ENCODE results near the gene FANCE. TPM values are rescaled to one million over a fixed set of nuclear protein-coding genes. Genes with fewer than 3 reads are reported as not detected.
A peak's percentile ranks its signal among the peaks of the same experiment; 100 is the strongest.

The FANCE gene
- total and polyA plus RNA-seq, 9 donors: 13.6 to 25.0 (median 21.8) TPM

DNA sequence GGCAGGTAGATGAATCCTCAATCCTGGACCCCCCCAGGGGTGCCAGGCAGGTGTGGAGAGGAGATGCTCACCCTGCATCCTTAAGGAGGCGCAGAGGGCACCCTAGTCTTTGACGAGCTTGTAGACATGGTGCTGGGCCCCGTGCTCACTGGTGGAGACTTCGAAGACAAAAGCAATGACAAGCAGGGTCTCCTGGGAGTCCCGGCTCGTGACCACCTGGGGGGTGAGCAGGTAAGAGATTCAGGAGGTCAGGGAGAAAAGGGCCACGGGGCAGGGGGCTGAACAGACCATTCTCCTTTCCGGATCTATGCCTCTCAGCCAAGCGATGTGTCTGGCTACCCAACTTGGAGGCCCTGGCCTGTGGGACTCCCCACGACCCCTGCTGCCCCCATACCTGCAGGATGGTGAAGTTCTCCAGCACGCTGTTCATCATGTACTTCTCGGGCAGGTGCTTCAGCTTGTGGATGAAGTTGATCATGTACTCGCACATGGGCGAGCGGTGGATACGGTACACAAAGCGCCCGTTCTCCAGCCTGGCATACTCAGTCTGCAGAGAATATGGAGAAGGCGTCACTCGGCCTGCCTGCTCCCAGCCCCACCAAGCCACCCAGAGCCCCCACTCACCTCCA is 22.9 kb downstream of the FANCE start:
- 81% methylated on average over 18 of the region's 20 CpGs for WGBS (ENCODE audit: insufficient coverage)
- Histone ChIP-seq H3K27me3 (ENCODE audit: control insufficient read depth, insufficient read depth, low read length) (no peaks in the 10 kb centered on the region), H3K4me3 (ENCODE audit: low read length) (no peak overlapping the region), H3K4me1 (ENCODE audit: control insufficient read depth, insufficient read depth, low read length) (peaks cover 16% of the 10 kb centered on the region), H3K27ac (ENCODE audit: low read length) (no peak overlapping the region), H3K9me3 (replicated peaks; ENCODE audit: control insufficient read depth, low read depth, low read length) (no peaks in the 10 kb centered on the region), H3K36me3 (ENCODE audit: control insufficient read depth, insufficient read depth, low read length) (peaks cover 80% of the 10 kb centered on the region)
- DNase-seq: no peak

DNA sequence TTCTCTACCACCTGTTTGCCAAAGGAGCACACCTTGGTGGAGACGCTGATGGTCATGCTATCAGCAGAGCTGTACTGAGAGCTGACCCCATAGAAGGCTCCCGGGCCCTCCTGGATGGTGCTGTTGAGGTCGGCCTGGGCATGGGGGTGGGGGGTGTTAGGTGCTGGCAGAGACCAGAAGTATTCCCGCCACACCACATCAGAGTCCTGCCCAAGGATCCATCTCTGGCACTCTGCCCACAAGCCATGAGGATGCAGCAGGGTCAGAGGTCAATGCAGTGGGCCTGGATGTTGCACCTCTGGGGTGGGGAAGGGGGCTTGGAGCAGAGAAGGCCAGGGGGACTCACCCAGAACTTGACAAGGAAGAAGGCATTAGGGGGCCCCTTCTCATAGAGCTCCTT is 23.4 kb downstream of the FANCE start:
- DNase-seq: no peak
- Histone ChIP-seq H3K27ac (ENCODE audit: low read length) (no peak overlapping the region), H3K9me3 (replicated peaks; ENCODE audit: control insufficient read depth, low read depth, low read length) (no peaks in the 10 kb centered on the region), H3K27me3 (ENCODE audit: control insufficient read depth, insufficient read depth, low read length) (no peaks in the 10 kb centered on the region), H3K4me1 (ENCODE audit: control insufficient read depth, insufficient read depth, low read length) (peaks cover 11% of the 10 kb centered on the region), H3K4me3 (ENCODE audit: low read length) (no peak overlapping the region), H3K36me3 (ENCODE audit: control insufficient read depth, insufficient read depth, low read length) (peaks cover 79% of the 10 kb centered on the region)
- no CpG with 5 or more reads among the region's 4 CpGs for WGBS (ENCODE audit: insufficient coverage)

GRCh38 chr6:35476004-35476403 is 23.9 kb downstream of the FANCE start:
- Histone ChIP-seq H3K27me3 (ENCODE audit: control insufficient read depth, insufficient read depth, low read length) (no peaks in the 10 kb centered on the region), H3K27ac (ENCODE audit: low read length) (no peak overlapping the region), H3K9me3 (replicated peaks; ENCODE audit: control insufficient read depth, low read depth, low read length) (no peaks in the 10 kb centered on the region), H3K36me3 (ENCODE audit: control insufficient read depth, insufficient read depth, low read length) (peaks cover 79% of the 10 kb centered on the region), H3K4me1 (ENCODE audit: control insufficient read depth, insufficient read depth, low read length) (peaks cover 7% of the 10 kb centered on the region), H3K4me3 (ENCODE audit: low read length) (no peak overlapping the region)
- DNase-seq: no peak
- WGBS (ENCODE audit: insufficient coverage): 75% methylated on average over 11 of the region's 14 CpGs

- Histone ChIP-seq H3K27me3 (ENCODE audit: control insufficient read depth, insufficient read depth, low read length) (no peaks in the 10 kb centered on the region), H3K9me3 (replicated peaks; ENCODE audit: control insufficient read depth, low read depth, low read length) (no peaks in the 10 kb centered on the region), H3K4me3 (ENCODE audit: low read length) (no peak overlapping the region), H3K36me3 (ENCODE audit: control insufficient read depth, insufficient read depth, low read length) (peaks cover 78% of the 10 kb centered on the region), H3K4me1 (ENCODE audit: control insufficient read depth, insufficient read depth, low read length) (no peaks in the 10 kb centered on the region), H3K27ac (ENCODE audit: low read length) (no peak overlapping the region)
- DNase-seq: no peak
- no CpG with 5 or more reads among the region's 8 CpGs for WGBS (ENCODE audit: insufficient coverage)
Measured at GRCh38 chr6:35477028-35477427, 24.9 kb downstream of the FANCE start.

DNA sequence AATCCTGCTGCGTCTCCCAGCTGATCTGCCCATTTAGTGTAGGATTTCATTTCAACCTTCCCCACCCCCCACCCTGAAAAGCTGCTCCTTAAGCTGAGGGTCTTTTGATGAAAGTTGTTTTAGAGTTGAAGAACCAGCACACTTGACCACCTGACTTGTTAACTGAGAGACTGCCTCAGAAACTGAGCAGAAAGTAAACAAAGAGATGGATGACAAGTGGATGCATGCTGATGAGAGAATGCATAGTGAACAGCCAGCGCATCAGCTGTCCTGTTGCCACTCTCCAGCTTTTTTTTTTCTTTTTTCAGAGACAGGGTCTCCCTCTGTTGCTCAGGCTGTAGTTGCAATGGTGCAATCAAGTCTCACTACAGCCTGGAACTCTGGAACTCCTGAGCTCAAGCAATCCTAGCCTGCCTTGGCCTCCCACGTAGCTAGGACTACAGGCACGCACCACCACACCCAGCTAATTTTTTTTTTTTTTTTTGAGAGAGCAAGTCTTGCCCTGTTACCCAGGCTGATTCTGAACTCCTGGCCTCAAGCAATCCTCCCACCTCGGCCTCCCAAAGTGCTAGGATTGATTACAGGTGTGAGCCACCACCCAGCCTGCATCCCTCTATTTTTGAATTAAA is 25.5 kb downstream of the FANCE start:
- H3K4me1 ChIP-seq (ENCODE audit: control insufficient read depth, insufficient read depth, low read length): no peaks in the 10 kb centered on the region
- H3K27me3 ChIP-seq (ENCODE audit: control insufficient read depth, insufficient read depth, low read length): no peaks in the 10 kb centered on the region
- WGBS (ENCODE audit: insufficient coverage): no CpG with 5 or more reads among the region's 5 CpGs
- no peak overlapping the region for H3K27ac ChIP-seq (ENCODE audit: low read length)
- H3K4me3 ChIP-seq (ENCODE audit: low read length): no peak overlapping the region
- peaks cover 79% of the 10 kb centered on the region for H3K36me3 ChIP-seq (ENCODE audit: control insufficient read depth, insufficient read depth, low read length)
- no peaks in the 10 kb centered on the region for H3K9me3 ChIP-seq (replicated peaks; ENCODE audit: control insufficient read depth, low read depth, low read length)
- DNase-seq: no peak

DNA sequence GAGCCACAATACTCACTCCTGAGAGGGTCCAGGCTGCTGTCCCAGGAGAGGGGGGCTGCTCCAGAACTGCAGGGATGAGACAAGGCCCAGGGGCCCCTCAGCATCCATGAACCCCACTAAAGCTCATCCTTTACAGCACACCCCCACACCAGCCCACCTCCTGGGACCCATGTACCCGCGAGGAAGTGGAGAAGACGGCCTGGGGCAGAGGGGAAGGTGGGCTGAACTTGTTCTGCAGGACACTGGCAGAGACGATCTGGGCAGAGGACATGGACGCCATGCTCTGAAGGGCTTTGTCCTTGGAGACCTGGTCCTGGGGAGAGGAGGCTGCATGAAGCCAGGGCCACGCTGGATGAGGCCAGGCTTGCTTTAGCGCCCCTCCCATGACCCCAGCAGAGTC is 26.1 kb downstream of the FANCE start:
- H3K36me3 ChIP-seq (ENCODE audit: control insufficient read depth, insufficient read depth, low read length): peaks cover 81% of the 10 kb centered on the region
- H3K4me3 ChIP-seq (ENCODE audit: low read length): no peak overlapping the region
- H3K4me1 ChIP-seq (ENCODE audit: control insufficient read depth, insufficient read depth, low read length): peaks cover 4% of the 10 kb centered on the region
- H3K27me3 ChIP-seq (ENCODE audit: control insufficient read depth, insufficient read depth, low read length): no peaks in the 10 kb centered on the region
- H3K27ac ChIP-seq (ENCODE audit: low read length): no peak overlapping the region
- 84% methylated on average over 3 of the region's 7 CpGs for WGBS (ENCODE audit: insufficient coverage)
- no peak for DNase-seq
- no peaks in the 10 kb centered on the region for H3K9me3 ChIP-seq (replicated peaks; ENCODE audit: control insufficient read depth, low read depth, low read length)

DNA sequence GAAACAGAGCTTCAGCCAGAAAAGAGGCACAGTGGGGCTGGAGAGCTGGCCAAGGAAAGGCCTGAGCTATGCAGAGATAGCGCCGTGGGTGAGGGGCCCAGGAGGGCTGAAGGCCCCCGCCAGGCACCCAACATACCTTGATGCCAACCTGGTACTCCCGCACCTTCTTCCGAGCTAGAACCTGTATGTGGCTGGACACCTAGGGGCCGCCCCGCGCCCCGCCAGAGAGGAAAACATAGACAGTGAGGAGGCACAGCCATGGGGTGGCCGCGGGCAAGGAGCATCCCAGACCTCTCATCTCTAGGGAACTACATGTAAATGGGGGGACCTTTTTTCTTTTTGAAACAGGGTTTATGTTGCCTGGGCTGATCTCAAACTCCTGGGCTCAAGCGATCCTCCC is 28.0 kb downstream of the FANCE start:
- H3K9me3 ChIP-seq (replicated peaks; ENCODE audit: control insufficient read depth, low read depth, low read length): no peaks in the 10 kb centered on the region
- H3K36me3 ChIP-seq (ENCODE audit: control insufficient read depth, insufficient read depth, low read length): peaks cover 78% of the 10 kb centered on the region
- no peak for DNase-seq
- H3K27me3 ChIP-seq (ENCODE audit: control insufficient read depth, insufficient read depth, low read length): no peaks in the 10 kb centered on the region
- WGBS (ENCODE audit: insufficient coverage): 93% methylated on average over 9 of the region's 12 CpGs
- no peak overlapping the region for H3K4me3 ChIP-seq (ENCODE audit: low read length)
- no peak overlapping the region for H3K27ac ChIP-seq (ENCODE audit: low read length)
- H3K4me1 ChIP-seq (ENCODE audit: control insufficient read depth, insufficient read depth, low read length): peaks cover 15% of the 10 kb centered on the region

DNA sequence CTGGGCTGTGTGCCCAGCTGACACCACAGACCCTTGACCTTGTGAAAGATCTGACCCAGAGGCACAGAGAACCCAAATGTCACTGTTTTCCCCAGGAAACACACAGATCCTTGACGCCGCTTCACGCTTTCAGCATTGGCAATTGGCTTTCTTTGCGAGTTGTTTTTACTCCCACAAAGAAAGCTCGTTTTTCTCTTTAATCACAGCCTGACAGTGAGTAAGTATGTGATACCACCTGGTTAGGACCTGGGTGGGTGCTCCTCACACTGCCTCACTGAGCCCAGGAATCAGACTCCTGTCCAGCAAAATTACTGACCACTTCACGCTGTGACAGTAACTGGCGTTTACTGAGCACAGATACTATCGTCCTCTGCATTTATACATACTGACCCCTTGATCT is 29.1 kb downstream of the FANCE start:
- H3K9me3 ChIP-seq (replicated peaks; ENCODE audit: control insufficient read depth, low read depth, low read length): no peaks in the 10 kb centered on the region
- no peak overlapping the region for H3K4me3 ChIP-seq (ENCODE audit: low read length)
- peaks cover 25% of the 10 kb centered on the region for H3K4me1 ChIP-seq (ENCODE audit: control insufficient read depth, insufficient read depth, low read length)
- H3K27ac ChIP-seq (ENCODE audit: low read length): no peak overlapping the region
- peaks cover 7% of the 10 kb centered on the region for H3K27me3 ChIP-seq (ENCODE audit: control insufficient read depth, insufficient read depth, low read length)
- peaks cover 78% of the 10 kb centered on the region for H3K36me3 ChIP-seq (ENCODE audit: control insufficient read depth, insufficient read depth, low read length)
- no peak for DNase-seq
- 92% methylated on average over 3 of the region's 8 CpGs for WGBS (ENCODE audit: insufficient coverage)

GRCh38 chr6:35483062-35483461 is 30.9 kb downstream of the FANCE start:
- no peak for DNase-seq
- 95% methylated on average over 3 of the region's 4 CpGs for WGBS (ENCODE audit: insufficient coverage)
- Histone ChIP-seq H3K9me3 (replicated peaks; ENCODE audit: control insufficient read depth, low read depth, low read length) (no peaks in the 10 kb centered on the region), H3K27me3 (ENCODE audit: control insufficient read depth, insufficient read depth, low read length) (peaks cover 7% of the 10 kb centered on the region), H3K27ac (ENCODE audit: low read length) (no peak overlapping the region), H3K4me1 (ENCODE audit: control insufficient read depth, insufficient read depth, low read length) (peaks cover 38% of the 10 kb centered on the region), H3K4me3 (ENCODE audit: low read length) (no peak overlapping the region), H3K36me3 (ENCODE audit: control insufficient read depth, insufficient read depth, low read length) (peaks cover 72% of the 10 kb centered on the region)

GRCh38 chr6:35483490-35483889 is 31.4 kb downstream of the FANCE start:
- Histone ChIP-seq H3K36me3 (ENCODE audit: control insufficient read depth, insufficient read depth, low read length) (peaks cover 67% of the 10 kb centered on the region), H3K27ac (ENCODE audit: low read length) (peak overlapping the region; percentile 55)
- 80% methylated on average over 3 of the region's 3 CpGs for WGBS (ENCODE audit: insufficient coverage)

More at GRCh38 chr6:35483490-35483889, 31.4 kb downstream of the FANCE start:
- DNase-seq: no peak
- Histone ChIP-seq H3K4me1 (ENCODE audit: control insufficient read depth, insufficient read depth, low read length) (peaks cover 42% of the 10 kb centered on the region), H3K9me3 (replicated peaks; ENCODE audit: control insufficient read depth, low read depth, low read length) (no peaks in the 10 kb centered on the region), H3K27me3 (ENCODE audit: control insufficient read depth, insufficient read depth, low read length) (peaks cover 7% of the 10 kb centered on the region), H3K4me3 (ENCODE audit: low read length) (no peak overlapping the region)
